Panc1 (cell line): ENCODE measurements around the gene PGS1. TPM values are rescaled to one million over a fixed set of nuclear protein-coding genes. Genes with fewer than 3 reads are reported as not detected.

Experiments used
- ATAC-seq: fragments of 200-7000 bp; cut with Tn5 transposase; 2 replicates; pipeline ENCODE4 v1.9.1; 2020; ENCODE audit warnings: mild to moderate bottlenecking, moderate library complexity
- BruUV-seq: library from RNA; stranded (reverse); fragments of 400-500 nt; replicated peaks from 2 replicates; lab custom pipeline; 2021; lab: Mats Ljungman, UMichigan
- CTCF ChIA-PET: fragments of 300-600 bp; sonication (Branson Sonifier 250); formaldehyde crosslinking; loops from one replicate; lab custom pipeline; 2022; ENCODE audit warnings: antibody characterized with exemption; lab: Charles Lee
- POLR2A ChIA-PET: fragments of 300-600 bp; sonication (Branson Sonifier 250); formaldehyde crosslinking; loops from one replicate; lab custom pipeline; 2022; ENCODE audit warnings: antibody characterized with exemption; lab: Charles Lee
- DNase-seq: peaks from one replicate; pipeline ENCODE4 v3.0.0-alpha.2; 2010; ENCODE audit warnings: low read depth, low spot score
- H3K27ac ChIP-seq: 2 replicates; pipeline ENCODE4 v1.5.1; 2011; ENCODE audit warnings: mild to moderate bottlenecking, low read length, inconsistent platforms
- H3K27me3 ChIP-seq: fragments of 200-500 bp; sonication (Bioruptor generic); 2 replicates; pipeline ENCODE4 v1.6.0; 2014; ENCODE audit warnings: low read length, inconsistent platforms; ENCODE audit not compliant: control insufficient read depth, insufficient read depth
- H3K36me3 ChIP-seq: fragments of 200-500 bp; sonication (Bioruptor generic); 2 replicates; pipeline ENCODE4 v1.5.1; 2014; ENCODE audit warnings: inconsistent platforms, mild to moderate bottlenecking, low read length, moderate library complexity; ENCODE audit not compliant: control insufficient read depth, insufficient read depth
- H3K4me1 ChIP-seq: 2 replicates; pipeline ENCODE4 v1.5.1; 2011; ENCODE audit warnings: inconsistent platforms, mild to moderate bottlenecking, low read length, moderate library complexity; ENCODE audit not compliant: control insufficient read depth, insufficient read depth
- H3K4me3 ChIP-seq, 2 experiments: 2 replicates each; pipeline ENCODE4 v1.5.1; 2011 to 2012; ENCODE audit warnings: low read depth in 2 of 2, low read length in 2 of 2, mild to moderate bottlenecking in 2 of 2, inconsistent platforms in 1 of 2, moderate library complexity in 1 of 2
- H3K9me3 ChIP-seq: fragments of 200-500 bp; sonication (Bioruptor generic); 2 replicates; pipeline ENCODE4 v1.5.1; 2014; ENCODE audit warnings: low read depth, mild to moderate bottlenecking, inconsistent platforms, low read length, moderate library complexity; ENCODE audit not compliant: control insufficient read depth, insufficient read depth
- POLR2AphosphoS5 ChIP-seq: IDR thresholded peaks from 2 replicates; pipeline ENCODE4 v1.6.1; 2012; ENCODE audit warnings: mild to moderate bottlenecking, low read depth, low read length, moderate library complexity
- SIN3A ChIP-seq: IDR thresholded peaks from 2 replicates; pipeline ENCODE4 v1.6.1; 2012; ENCODE audit warnings: low read depth, mild to moderate bottlenecking, low read length, moderate library complexity, borderline replicate concordance; ENCODE audit not compliant: insufficient read depth
- TCF7L2 ChIP-seq: IDR thresholded peaks from 2 replicates; pipeline ENCODE4 v1.6.1; 2011; ENCODE audit warnings: mild to moderate bottlenecking, low read depth, low read length, inconsistent platforms
- in situ Hi-C: cut with HindIII; loops from 2 replicates; pipeline ENCODE4 v1.10.0; 2016; ENCODE audit warnings: low sequenced_read_pairs, low pct_unique_long_range_greater_than_20kb
- intact Hi-C: fragments of 100-400 bp; cut with micrococcal nuclease; formaldehyde crosslinking; loops from one replicate; pipeline ENCODE4 v1.10.0; 2022; ENCODE audit not compliant: unreplicated experiment
- total RNA-seq: library from RNA; stranded (reverse); gene quantifications from one replicate; pipeline ENCODE4 v1.2.1, GENCODE V29; 2021; ENCODE audit not compliant: unreplicated experiment
- TF ChIP-seq, protein P1 (sequence below): fragments of 450-650 bp; IDR thresholded peaks from 2 replicates; pipeline ENCODE4 v1.5.1; 2017; ENCODE audit warnings: mild to moderate bottlenecking
- TF ChIP-seq, protein P2 (sequence below), 2 experiments: IDR thresholded peaks; 2 replicates each; pipeline ENCODE4 v1.6.1; 2011 to 2012; ENCODE audit warnings: low read depth in 2 of 2, control low read depth in 1 of 2, low read length in 1 of 2, mild to moderate bottlenecking in 1 of 2, moderate library complexity in 1 of 2; ENCODE audit not compliant: insufficient read depth in 1 of 2

PGS1 gene
- total RNA-seq, 1 experiment from 2014 or later = 47.5 TPM

DNA sequence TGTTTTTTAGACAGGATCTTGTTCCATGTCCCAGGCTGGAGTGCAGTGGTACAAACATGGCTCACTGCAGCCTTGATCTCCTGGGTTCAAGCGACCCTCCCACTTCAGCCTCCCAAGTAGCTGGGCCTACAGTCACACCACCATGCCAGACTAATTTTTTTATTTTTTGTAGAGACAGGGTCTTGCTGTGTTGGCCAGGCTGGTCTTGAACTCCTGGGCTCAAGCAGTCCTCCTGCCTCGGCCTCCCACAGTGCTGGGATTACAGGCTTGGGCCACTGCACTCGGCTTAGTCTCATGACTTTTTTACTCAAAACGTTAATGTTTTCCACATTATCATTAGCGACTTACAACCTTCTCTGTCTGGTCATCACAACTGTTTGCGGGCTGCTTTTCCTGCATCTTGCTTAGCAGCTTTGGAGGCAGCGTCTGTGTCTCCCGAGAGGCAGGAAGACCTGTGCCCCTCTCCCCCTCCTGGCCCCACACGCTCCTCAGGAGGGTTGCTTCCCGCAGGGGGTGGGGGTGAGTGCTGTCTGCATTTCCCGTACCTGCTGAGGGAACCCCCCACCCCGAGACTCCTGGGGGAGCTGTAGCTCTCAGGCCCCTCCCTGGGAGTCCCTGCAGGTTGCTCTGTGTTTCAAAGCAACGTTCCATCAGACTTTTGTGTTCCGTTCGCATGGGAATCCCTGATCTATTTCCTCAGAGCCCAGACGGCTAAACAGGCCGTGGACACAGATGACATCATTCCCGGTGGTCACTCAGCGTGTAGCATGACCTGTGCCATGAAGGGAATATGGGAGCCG lies 52.6 kb downstream of the PGS1 start:
- TF ChIP-seq TCF7L2 = no peak
- TF ChIP-seq POLR2AphosphoS5 = peak; percentile 6; the same call in 1 of the 2 replicates
- TF ChIP-seq SIN3A = no peak
- TF ChIP-seq, protein P1, sequence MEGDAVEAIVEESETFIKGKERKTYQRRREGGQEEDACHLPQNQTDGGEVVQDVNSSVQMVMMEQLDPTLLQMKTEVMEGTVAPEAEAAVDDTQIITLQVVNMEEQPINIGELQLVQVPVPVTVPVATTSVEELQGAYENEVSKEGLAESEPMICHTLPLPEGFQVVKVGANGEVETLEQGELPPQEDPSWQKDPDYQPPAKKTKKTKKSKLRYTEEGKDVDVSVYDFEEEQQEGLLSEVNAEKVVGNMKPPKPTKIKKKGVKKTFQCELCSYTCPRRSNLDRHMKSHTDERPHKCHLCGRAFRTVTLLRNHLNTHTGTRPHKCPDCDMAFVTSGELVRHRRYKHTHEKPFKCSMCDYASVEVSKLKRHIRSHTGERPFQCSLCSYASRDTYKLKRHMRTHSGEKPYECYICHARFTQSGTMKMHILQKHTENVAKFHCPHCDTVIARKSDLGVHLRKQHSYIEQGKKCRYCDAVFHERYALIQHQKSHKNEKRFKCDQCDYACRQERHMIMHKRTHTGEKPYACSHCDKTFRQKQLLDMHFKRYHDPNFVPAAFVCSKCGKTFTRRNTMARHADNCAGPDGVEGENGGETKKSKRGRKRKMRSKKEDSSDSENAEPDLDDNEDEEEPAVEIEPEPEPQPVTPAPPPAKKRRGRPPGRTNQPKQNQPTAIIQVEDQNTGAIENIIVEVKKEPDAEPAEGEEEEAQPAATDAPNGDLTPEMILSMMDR = no peak
- TF ChIP-seq, protein P2, sequence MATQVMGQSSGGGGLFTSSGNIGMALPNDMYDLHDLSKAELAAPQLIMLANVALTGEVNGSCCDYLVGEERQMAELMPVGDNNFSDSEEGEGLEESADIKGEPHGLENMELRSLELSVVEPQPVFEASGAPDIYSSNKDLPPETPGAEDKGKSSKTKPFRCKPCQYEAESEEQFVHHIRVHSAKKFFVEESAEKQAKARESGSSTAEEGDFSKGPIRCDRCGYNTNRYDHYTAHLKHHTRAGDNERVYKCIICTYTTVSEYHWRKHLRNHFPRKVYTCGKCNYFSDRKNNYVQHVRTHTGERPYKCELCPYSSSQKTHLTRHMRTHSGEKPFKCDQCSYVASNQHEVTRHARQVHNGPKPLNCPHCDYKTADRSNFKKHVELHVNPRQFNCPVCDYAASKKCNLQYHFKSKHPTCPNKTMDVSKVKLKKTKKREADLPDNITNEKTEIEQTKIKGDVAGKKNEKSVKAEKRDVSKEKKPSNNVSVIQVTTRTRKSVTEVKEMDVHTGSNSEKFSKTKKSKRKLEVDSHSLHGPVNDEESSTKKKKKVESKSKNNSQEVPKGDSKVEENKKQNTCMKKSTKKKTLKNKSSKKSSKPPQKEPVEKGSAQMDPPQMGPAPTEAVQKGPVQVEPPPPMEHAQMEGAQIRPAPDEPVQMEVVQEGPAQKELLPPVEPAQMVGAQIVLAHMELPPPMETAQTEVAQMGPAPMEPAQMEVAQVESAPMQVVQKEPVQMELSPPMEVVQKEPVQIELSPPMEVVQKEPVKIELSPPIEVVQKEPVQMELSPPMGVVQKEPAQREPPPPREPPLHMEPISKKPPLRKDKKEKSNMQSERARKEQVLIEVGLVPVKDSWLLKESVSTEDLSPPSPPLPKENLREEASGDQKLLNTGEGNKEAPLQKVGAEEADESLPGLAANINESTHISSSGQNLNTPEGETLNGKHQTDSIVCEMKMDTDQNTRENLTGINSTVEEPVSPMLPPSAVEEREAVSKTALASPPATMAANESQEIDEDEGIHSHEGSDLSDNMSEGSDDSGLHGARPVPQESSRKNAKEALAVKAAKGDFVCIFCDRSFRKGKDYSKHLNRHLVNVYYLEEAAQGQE (IDR thresholded peaks at IDR 0.05; ENCODE audit: insufficient read depth in 1 of 2, low read depth in 2 of 2, low read length in 1 of 2) = no peak
- POLR2A ChIA-PET = no interaction called here
- in situ Hi-C loops = no loop called here

DNA sequence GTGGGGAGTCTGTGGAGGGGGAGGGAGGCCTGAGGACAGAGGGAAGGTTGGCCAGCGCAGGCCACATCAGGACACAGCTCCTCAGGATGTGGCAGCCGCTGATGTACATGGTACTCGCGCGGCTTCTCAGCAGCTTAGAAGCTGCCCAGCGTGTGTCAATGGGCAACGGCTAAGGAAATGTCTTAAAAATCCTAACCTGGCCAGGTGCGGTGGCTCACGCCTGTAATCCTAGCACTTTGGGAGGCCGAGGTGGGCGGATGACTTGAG lies 53.2 kb downstream of the PGS1 start:
- TF ChIP-seq SIN3A (no peak), TCF7L2 (no peak), POLR2AphosphoS5 (no peak)
- TF ChIP-seq, protein P2 (IDR thresholded peaks at IDR 0.05; ENCODE audit: insufficient read depth in 1 of 2, low read depth in 2 of 2, low read length in 1 of 2) = no peak
- TF ChIP-seq, protein P1 = no peak
- ATAC-seq = no peak
- CTCF ChIA-PET = interaction anchor here (0.9 kb wide), 1 partner anchor 65 kb away, joined by 3 read pairs; no protein-coding TSS in a partner anchor
- H3K9me3 ChIP-seq = no peaks in the 10 kb centered on the region
- BruUV-seq = no TSS peak
- no peak overlapping the region for H3K4me3 ChIP-seq
- no peak for DNase-seq
- in situ Hi-C loops (no loop called here), intact Hi-C loops (no loop called here)
- no peaks in the 10 kb centered on the region for H3K36me3 ChIP-seq
- POLR2A ChIA-PET = interaction anchor here (0.6 kb wide), 1 partner anchor 833 kb away, joined by 3 read pairs; no protein-coding TSS in a partner anchor
- no peaks in the 10 kb centered on the region for H3K27me3 ChIP-seq
- peaks cover 2% of the 10 kb centered on the region; the same call in 1 of the 2 replicates for H3K4me1 ChIP-seq
- no peak overlapping the region for H3K27ac ChIP-seq

More for the DNA sequence above, 52.6 kb downstream of the PGS1 start:
- intact Hi-C loops = no loop called here
- ATAC-seq (no peak), DNase-seq (no peak)
- CTCF ChIA-PET = interaction anchor here (0.9 kb wide), 1 partner anchor 66 kb away, joined by 3 read pairs; no protein-coding TSS in a partner anchor
- no TSS peak for BruUV-seq
- H3K36me3 ChIP-seq = no peaks in the 10 kb centered on the region
- H3K27me3 ChIP-seq = no peaks in the 10 kb centered on the region
- H3K4me1 ChIP-seq = peaks cover 2% of the 10 kb centered on the region; the same call in 1 of the 2 replicates
- H3K27ac ChIP-seq = no peak overlapping the region
- no peak overlapping the region for H3K4me3 ChIP-seq
- H3K9me3 ChIP-seq = no peaks in the 10 kb centered on the region
